Measurements from ENCODE around the gene STX8.

GRCh38 chr17:9478889-9479288 lies 96.7 kb downstream of the STX8 start:
- TF ChIP-seq CTCF (IDR thresholded peaks at IDR 0.05; ENCODE audit: borderline replicate concordance, extremely low read depth, low read length, poor library complexity, severe bottlenecking) (no peak), EZH2 (IDR thresholded peaks at IDR 0.05; ENCODE audit: borderline replicate concordance, low read depth, low read length, severe bottlenecking) (no peak)

All from DND-41 (cell line).